HCT116 (cell line): ENCODE measurements around the gene TXNDC15. TPM values are rescaled to one million over a fixed set of nuclear protein-coding genes. Genes with fewer than 3 reads are reported as not detected.

Experiments used
- ATAC-seq: fragments of 200-7000 bp; cut with Tn5 transposase; 2 replicates; pipeline ENCODE4 v1.9.1; 2020; ENCODE audit warnings: mild to moderate bottlenecking, moderate library complexity
- BruUV-seq: library from RNA; stranded (reverse); fragments of 400-500 nt; replicated peaks from 2 replicates; lab custom pipeline; 2021; lab: Mats Ljungman, UMichigan
- CTCF ChIA-PET: fragments of 300-600 bp; sonication (Branson Sonifier 250); formaldehyde crosslinking; loops from one replicate; lab custom pipeline; 2021; ENCODE audit warnings: antibody characterized with exemption; lab: Charles Lee
- POLR2A ChIA-PET: fragments of 300-600, 350-600 bp; sonication (Branson Sonifier 250); formaldehyde crosslinking; loops from one replicate; lab custom pipeline; 2021; ENCODE audit warnings: antibody characterized with exemption; lab: Charles Lee
- RAD21 ChIA-PET, 2 experiments: fragments of 300-600 bp; sonication (Branson Sonifier 250); formaldehyde crosslinking; loops; one replicate each; lab custom pipeline; 2023; ENCODE audit warnings: low total read pairs in 2 of 2; ENCODE audit not compliant: uncharacterized antibody in 2 of 2, unreplicated experiment in 2 of 2, low non-redundant PET in 1 of 2; lab: Charles Lee
- DNase-seq: peaks from one replicate; pipeline ENCODE4 v3.0.0-alpha.2; 2010; ENCODE audit warnings: low read depth, low spot score
- H2AFZ ChIP-seq: fragments of 200-600 bp; shearing (Covaris generic), sonication (generic); 2 replicates; pipeline ENCODE4 v1.6.1; 2017; ENCODE audit warnings: low read depth, mixed run types, mixed read lengths, antibody characterized with exemption, low read length; ENCODE audit not compliant: poor library complexity, severe bottlenecking
- H3K27ac ChIP-seq: 2 replicates; pipeline ENCODE4 v1.5.1; 2012; ENCODE audit warnings: low read depth, low read length
- H3K27me3 ChIP-seq: fragments of 200-600 bp; sonication (generic); 2 replicates; pipeline ENCODE4 v1.6.1; 2016; ENCODE audit warnings: mixed run types, low read length, mixed read lengths; ENCODE audit not compliant: insufficient read depth
- H3K36me3 ChIP-seq, 2 experiments: fragments of 200-500 bp in 1 of 2; fragments of 200-600 bp in 1 of 2; sonication (Bioruptor generic) in 1 of 2; sonication (generic) in 1 of 2; 2 replicates each; pipeline versions ENCODE4 v1.5.1 to v1.6.1; 2014 to 2016; ENCODE audit warnings: low read length in 2 of 2, inconsistent platforms in 1 of 2, mixed read lengths in 1 of 2, mixed run types in 1 of 2; ENCODE audit not compliant: insufficient read depth in 2 of 2, control insufficient read depth in 1 of 2
- H3K4me1 ChIP-seq, 2 experiments: fragments of 200-600 bp in 1 of 2; sonication (generic) in 1 of 2; 2 replicates each; pipeline versions ENCODE4 v1.5.1 to v1.6.1; 2012 to 2017; ENCODE audit warnings: low read length in 2 of 2, inconsistent platforms in 1 of 2, mild to moderate bottlenecking in 1 of 2, mixed read lengths in 1 of 2, mixed run types in 1 of 2, moderate library complexity in 1 of 2; ENCODE audit not compliant: insufficient read depth in 2 of 2, control insufficient read depth in 1 of 2
- H3K4me2 ChIP-seq: fragments of 200-600 bp; sonication (generic); 2 replicates; pipeline ENCODE4 v1.6.1; 2017; ENCODE audit warnings: mixed run types, low read length, mixed read lengths
- H3K4me3 ChIP-seq, 2 experiments: fragments of 200-600 bp in 1 of 2; sonication (generic) in 1 of 2; replicated peaks in 1 of 2; 2 replicates each; pipeline ENCODE4 v1.5.1; 2011 to 2016; ENCODE audit warnings: low read length in 2 of 2, control low read depth in 1 of 2, low read depth in 1 of 2, mild to moderate bottlenecking in 1 of 2, mixed read lengths in 1 of 2, mixed run types in 1 of 2
- H3K79me2 ChIP-seq: fragments of 200-600 bp; sonication (generic); 2 replicates; pipeline ENCODE4 v1.6.1; 2017; ENCODE audit warnings: mild to moderate bottlenecking, mixed run types, low read length, moderate library complexity, mixed read lengths; ENCODE audit not compliant: insufficient read depth
- H3K9ac ChIP-seq: fragments of 200-600 bp; sonication (generic); 2 replicates; pipeline ENCODE4 v1.6.1; 2016; ENCODE audit warnings: low read length, mixed read lengths
- H3K9me2 ChIP-seq: fragments of 200-600 bp; sonication (generic), shearing (Covaris generic); 2 replicates; pipeline ENCODE4 v1.6.1; 2017; ENCODE audit warnings: mixed run types, mild to moderate bottlenecking, moderate library complexity; ENCODE audit not compliant: insufficient read depth
- H3K9me3 ChIP-seq, 2 experiments: fragments of 200-500 bp in 1 of 2; fragments of 200-600 bp in 1 of 2; sonication (Bioruptor generic) in 1 of 2; sonication (generic) in 1 of 2; 2 replicates each; pipeline ENCODE4 v1.6.1; 2014 to 2017; ENCODE audit warnings: low read length in 2 of 2, mixed read lengths in 2 of 2, inconsistent platforms in 1 of 2, low read depth in 1 of 2, mild to moderate bottlenecking in 1 of 2, mixed run types in 1 of 2, moderate library complexity in 1 of 2; ENCODE audit not compliant: control insufficient read depth in 1 of 2, insufficient read depth in 1 of 2
- H4K20me1 ChIP-seq: fragments of 200-600 bp; sonication (generic), shearing (Covaris generic); 2 replicates; pipeline ENCODE4 v1.6.1; 2017; ENCODE audit warnings: mixed run types, mild to moderate bottlenecking, moderate library complexity; ENCODE audit not compliant: insufficient read depth
- CBX3 ChIP-seq: IDR thresholded peaks from 2 replicates; pipeline ENCODE4 v1.6.1; 2012; ENCODE audit warnings: low read depth
- EGR1 ChIP-seq: IDR thresholded peaks from 2 replicates; pipeline ENCODE4 v1.6.1; 2012; ENCODE audit warnings: low read depth
- EZH2 ChIP-seq: fragments of 200-600 bp; sonication (generic); IDR thresholded peaks from 2 replicates; pipeline ENCODE4 v1.6.1; 2017; ENCODE audit warnings: antibody characterized with exemption, mixed run types
- FOSL1 ChIP-seq: IDR thresholded peaks from 2 replicates; pipeline ENCODE4 v1.6.1; 2012; ENCODE audit warnings: low read depth
- POLR2A ChIP-seq: IDR thresholded peaks from 2 replicates; pipeline ENCODE4 v1.7.0; 2011; ENCODE audit warnings: borderline replicate concordance; ENCODE audit not compliant: insufficient read depth, insufficient read length; ENCODE audit errors: extremely low read depth
- POLR2AphosphoS5 ChIP-seq: IDR thresholded peaks from 2 replicates; pipeline ENCODE4 v1.6.1; 2011; ENCODE audit warnings: mild to moderate bottlenecking, low read depth, low read length, moderate library complexity
- RAD21 ChIP-seq: IDR thresholded peaks from 2 replicates; pipeline ENCODE4 v1.6.1; 2012; ENCODE audit warnings: low read depth, mild to moderate bottlenecking
- SIN3A ChIP-seq: IDR thresholded peaks from 2 replicates; pipeline ENCODE4 v1.6.1; 2012; ENCODE audit warnings: low read depth
- TCF7L2 ChIP-seq: IDR thresholded peaks from 2 replicates; pipeline ENCODE4 v1.7.0; 2011; ENCODE audit warnings: borderline replicate concordance, inconsistent platforms; ENCODE audit not compliant: insufficient read depth, insufficient read length; ENCODE audit errors: extremely low read depth
- ZBTB33 ChIP-seq: IDR thresholded peaks from 2 replicates; pipeline ENCODE4 v1.6.1; 2011; ENCODE audit warnings: mild to moderate bottlenecking, low read length, moderate library complexity; ENCODE audit not compliant: insufficient replicate concordance; ENCODE audit errors: extremely low read depth
- ZNF274 ChIP-seq: fragments of 200-500 bp; sonication (Bioruptor generic); IDR thresholded peaks from 2 replicates; pipeline ENCODE4 v1.6.1; 2014; ENCODE audit warnings: mild to moderate bottlenecking, low read depth, low read length, inconsistent platforms
- intact Hi-C: fragments of 100-400 bp; cut with micrococcal nuclease; formaldehyde crosslinking; loops from 2 replicates; pipeline ENCODE4 v1.10.0; 2022
- total RNA-seq: library from RNA; stranded (reverse); gene quantifications from one replicate; pipeline ENCODE4 v1.2.1, GENCODE V29; 2021; ENCODE audit not compliant: unreplicated experiment
- TF ChIP-seq, protein P1 (sequence below): IDR thresholded peaks from 2 replicates; pipeline ENCODE4 v1.6.1; 2012
- TF ChIP-seq, protein P2 (sequence below): IDR thresholded peaks from 2 replicates; pipeline ENCODE4 v1.6.1; 2012

The TXNDC15 gene
- total RNA-seq, 1 experiment from 2014 or later, result 17.8 TPM

- H3K9ac ChIP-seq, result no peak overlapping the region
- ChIA-PET POLR2A (no interaction called here), CTCF (no interaction called here), RAD21 (interaction anchor here in 1 of 2 experiments (0.6 kb wide), 1 partner anchor 146 kb away, joined by 3 read pairs; no protein-coding TSS in a partner anchor)
- H3K27me3 ChIP-seq, result no peaks in the 10 kb centered on the region
- no TSS peak for BruUV-seq
- H4K20me1 ChIP-seq, result no peaks in the 10 kb centered on the region
- no peak overlapping the region for H3K4me3 ChIP-seq
- no peak overlapping the region for H3K27ac ChIP-seq
- H3K79me2 ChIP-seq, result peaks cover 6% of the 10 kb centered on the region
- H3K9me3 ChIP-seq, result no peaks in the 10 kb centered on the region
- no peak overlapping the region for H3K4me2 ChIP-seq
- no peak for DNase-seq
- H3K36me3 ChIP-seq, result no peaks in the 10 kb centered on the region
- intact Hi-C loops, result no loop called here
- ATAC-seq, result no peak
- no peak overlapping the region for H2AFZ ChIP-seq
- TF ChIP-seq FOSL1 (no peak), ZNF274 (no peak), POLR2AphosphoS5 (no peak), CBX3 (no peak)
- TF ChIP-seq, protein P1, sequence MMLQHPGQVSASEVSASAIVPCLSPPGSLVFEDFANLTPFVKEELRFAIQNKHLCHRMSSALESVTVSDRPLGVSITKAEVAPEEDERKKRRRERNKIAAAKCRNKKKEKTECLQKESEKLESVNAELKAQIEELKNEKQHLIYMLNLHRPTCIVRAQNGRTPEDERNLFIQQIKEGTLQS, result no peak
- no peaks in the 10 kb centered on the region for H3K9me2 ChIP-seq
- peaks cover 2 to 16% of the 10 kb centered on the region in 2 experiments; a peak in 3 of 4 replicates for H3K4me1 ChIP-seq
Measured at GRCh38 chr5:134877159-134877558, 3.0 kb downstream of the TXNDC15 start.

GRCh38 chr5:134878403-134878802 lies 4.2 kb downstream of the TXNDC15 start:
- TF ChIP-seq POLR2A, result no peak
- no peak for TF ChIP-seq RAD21
- no peak for TF ChIP-seq EGR1
- TF ChIP-seq TCF7L2, result no peak
- no peak for TF ChIP-seq SIN3A
- no peak for TF ChIP-seq ZBTB33
- TF ChIP-seq, protein P2, sequence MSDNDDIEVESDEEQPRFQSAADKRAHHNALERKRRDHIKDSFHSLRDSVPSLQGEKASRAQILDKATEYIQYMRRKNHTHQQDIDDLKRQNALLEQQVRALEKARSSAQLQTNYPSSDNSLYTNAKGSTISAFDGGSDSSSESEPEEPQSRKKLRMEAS, result no peak
- TF ChIP-seq EZH2, result no peak
- ChIA-PET RAD21 (no interaction called here), POLR2A (no interaction called here), CTCF (interaction anchor here (1.5 kb wide), 1 partner anchor 27 kb away, joined by 3 read pairs; the partner anchor contains the start of gene PCBD2)
- no peak for DNase-seq
- Histone ChIP-seq H3K36me3 (no peaks in the 10 kb centered on the region), H3K4me3 (no peak overlapping the region), H3K9me3 (no peaks in the 10 kb centered on the region), H3K9me2 (no peaks in the 10 kb centered on the region), H3K4me1 (peaks cover 2 to 14% of the 10 kb centered on the region in 2 experiments; a peak in 3 of 4 replicates), H3K27ac (no peak overlapping the region), H3K79me2 (peaks cover 6% of the 10 kb centered on the region), H3K9ac (no peak overlapping the region), H2AFZ (no peak overlapping the region), H3K4me2 (no peak overlapping the region), H4K20me1 (no peaks in the 10 kb centered on the region), H3K27me3 (no peaks in the 10 kb centered on the region)
- no peak for ATAC-seq
- intact Hi-C loops, result no loop called here
- BruUV-seq, result no TSS peak
